ENCODE data around the gene GRB10.
"Not testable (repeated sequence)": the region's sequence is repeated elsewhere in the genome, so short reads cannot be mapped to it uniquely, and the experiment has no call there.

GRB10 gene

DNA sequence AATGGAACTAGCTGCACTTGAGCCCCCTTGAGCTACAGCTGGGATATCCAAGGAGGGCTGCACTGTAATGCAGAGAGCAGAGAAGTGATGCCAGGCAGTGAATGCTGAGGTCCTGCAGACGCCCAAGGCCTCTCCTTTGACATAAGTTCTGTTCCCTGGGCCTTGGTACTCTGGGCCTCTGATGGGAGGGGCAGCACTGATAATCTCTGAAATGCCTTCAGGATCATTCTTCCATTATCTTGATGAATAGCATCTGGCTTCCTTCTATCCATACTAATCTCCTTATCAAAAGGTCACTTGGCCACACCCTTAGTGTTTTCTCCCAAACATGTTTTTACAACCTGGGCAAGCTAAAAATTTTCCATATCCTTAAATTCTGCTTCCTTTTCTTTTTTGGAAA lies 6.9 kb downstream of the GRB10 start:
- no peak for DNase-seq

- DNase-seq = no peak
Observed at GRCh38 chr7:50775231-50775630, 7.5 kb downstream of the GRB10 start.

DNA sequence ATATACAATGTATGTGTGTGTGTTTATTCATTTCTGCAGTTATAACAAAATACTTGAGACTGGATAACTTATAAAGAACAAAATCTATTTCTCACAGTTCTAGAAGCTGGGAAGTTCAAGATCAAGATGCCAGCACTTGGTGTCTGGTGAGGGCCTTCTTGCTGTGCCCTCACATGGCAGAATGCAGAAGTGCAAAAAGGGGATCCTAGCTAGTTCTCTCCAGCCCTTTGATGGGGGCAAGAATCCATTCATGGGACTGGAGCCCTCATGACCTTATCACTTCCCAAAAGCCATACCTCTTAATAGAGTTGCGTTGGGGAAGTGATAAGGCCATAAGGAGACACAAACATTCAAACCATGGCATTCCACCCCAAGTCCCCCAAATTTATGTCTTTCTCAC lies 8.4 kb downstream of the GRB10 start:
- DNase-seq = no peak

DNA sequence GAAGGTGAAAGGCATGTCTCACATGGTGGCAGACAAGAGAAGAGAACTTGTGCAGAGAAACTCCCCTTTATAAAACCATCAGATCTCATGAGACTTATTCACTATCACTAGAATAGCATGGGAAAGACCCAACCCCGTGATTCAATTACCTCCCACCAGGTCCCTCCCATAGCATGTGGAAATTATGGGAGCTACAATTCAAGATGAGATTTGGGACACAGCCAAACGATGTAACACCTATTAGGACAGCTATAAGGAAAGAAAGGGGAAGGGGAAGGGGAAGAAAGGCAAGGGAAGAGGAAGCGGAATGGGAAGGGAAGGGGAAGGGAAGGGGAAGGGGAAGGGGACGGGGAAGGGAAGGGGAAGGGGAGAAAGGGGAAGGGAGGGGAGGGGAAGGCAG lies 9.6 kb downstream of the GRB10 start:
- DNase-seq = not testable (repeated sequence)

GRCh38 chr7:50771120-50772002 lies 11.3 kb downstream of the GRB10 start:
- DNase-seq = no peak

- DNase-seq = no peak
Observed at GRCh38 chr7:50768485-50769474, 13.9 kb downstream of the GRB10 start.

- DNase-seq = no peak
Observed at GRCh38 chr7:50766849-50767207, 15.9 kb downstream of the GRB10 start.

- DNase-seq = no peak
Observed at GRCh38 chr7:50766106-50766848, 16.4 kb downstream of the GRB10 start.

GRCh38 chr7:50762337-50762736 lies 20.4 kb downstream of the GRB10 start:
- DNase-seq = no peak

GRCh38 chr7:50761713-50762112 lies 21.0 kb downstream of the GRB10 start:
- no peak for DNase-seq

GRCh38 chr7:50757703-50758390 lies 24.8 kb downstream of the GRB10 start:
- DNase-seq = no peak

GRCh38 chr7:50756180-50756579 lies 26.5 kb downstream of the GRB10 start:
- DNase-seq = no peak

DNA sequence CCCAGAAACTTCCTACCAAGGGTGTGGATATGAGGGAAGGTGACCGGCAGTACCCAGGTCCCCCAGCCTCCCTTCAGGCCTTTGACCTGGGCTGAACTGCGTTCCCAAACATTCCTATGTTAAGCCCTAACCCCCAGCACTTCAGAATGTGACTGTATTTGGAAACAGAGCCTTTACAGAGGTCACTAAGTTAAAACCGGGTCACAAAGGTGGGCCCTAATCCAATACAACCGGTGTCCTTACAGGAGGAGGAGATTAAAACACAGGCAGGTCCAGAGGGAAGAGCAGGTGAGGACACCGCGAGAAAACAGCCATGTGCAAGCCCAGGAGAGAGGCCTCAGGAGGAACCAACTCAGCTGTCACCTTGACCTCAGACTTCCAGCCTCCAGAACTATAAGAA lies 28.0 kb downstream of the GRB10 start:
- no peak for DNase-seq

GRCh38 chr7:50754241-50754640 lies 28.5 kb downstream of the GRB10 start:
- no peak for DNase-seq

- no peak for DNase-seq
Observed at GRCh38 chr7:50752422-50752821, 30.3 kb downstream of the GRB10 start.

DNA sequence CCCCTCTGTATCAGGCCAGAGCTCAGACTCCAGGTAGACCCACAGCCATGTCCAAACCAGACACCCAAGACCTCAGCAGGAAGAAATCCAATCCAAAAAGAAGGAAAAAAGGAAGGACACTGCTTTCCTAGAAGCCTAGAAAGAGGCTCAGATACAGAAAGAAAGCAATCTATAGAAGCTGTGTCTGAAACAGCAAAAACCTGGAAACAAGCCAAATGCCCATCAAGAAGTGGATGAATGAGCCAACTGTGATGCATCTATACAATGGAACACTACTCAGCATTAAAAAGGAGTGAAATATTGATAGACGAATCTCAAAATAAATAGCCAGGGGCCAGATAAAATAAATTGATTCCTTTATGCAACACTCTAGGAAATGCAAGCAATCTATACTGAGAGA lies 31.6 kb downstream of the GRB10 start:
- DNase-seq = no peak

DNA sequence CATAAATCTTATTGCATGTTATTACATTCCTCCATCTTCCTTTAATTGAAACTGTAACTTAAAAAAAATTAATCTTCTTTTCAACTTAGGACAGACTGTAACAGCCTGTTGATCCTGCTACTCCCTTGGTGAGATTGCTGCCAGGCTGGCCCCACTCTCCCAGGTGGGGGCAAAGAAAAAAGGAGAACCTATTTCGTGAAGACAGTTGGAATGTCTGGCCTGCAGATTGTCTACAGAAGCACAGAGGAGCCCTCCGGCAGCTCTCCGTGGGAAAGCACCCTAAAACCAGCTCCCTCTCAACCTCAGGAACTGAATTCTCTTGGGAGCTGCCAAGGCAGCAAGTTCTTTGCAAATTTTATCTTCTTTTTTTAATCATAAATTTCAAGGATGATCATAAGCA lies 32.8 kb downstream of the GRB10 start:
- no peak for DNase-seq

GRCh38 chr7:50748472-50748871 lies 34.2 kb downstream of the GRB10 start:
- DNase-seq = no peak

DNA sequence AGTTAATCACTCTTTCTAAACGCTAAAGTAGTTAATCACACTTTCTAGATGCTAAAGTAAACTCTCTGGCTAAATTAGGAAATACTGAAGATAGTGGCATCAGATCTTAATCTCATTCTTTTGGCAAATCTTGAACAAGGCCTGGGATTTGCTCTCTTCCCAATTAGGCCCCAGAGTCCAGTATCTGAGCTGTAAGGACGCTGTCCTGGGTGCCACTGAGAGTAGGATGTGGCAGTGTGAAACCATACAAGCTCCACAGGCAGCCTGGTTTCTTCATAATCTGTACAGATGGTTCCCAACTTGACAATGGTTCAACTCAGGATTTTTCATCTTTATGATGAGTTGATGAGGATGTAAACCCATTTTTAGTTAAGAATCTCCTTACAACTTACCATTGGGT lies 36.9 kb downstream of the GRB10 start:
- no peak for DNase-seq

GRCh38 chr7:50745336-50745735 lies 37.4 kb downstream of the GRB10 start:
- DNase-seq = no peak

GRCh38 chr7:50743893-50744292 lies 38.8 kb downstream of the GRB10 start:
- DNase-seq = no peak

DNA sequence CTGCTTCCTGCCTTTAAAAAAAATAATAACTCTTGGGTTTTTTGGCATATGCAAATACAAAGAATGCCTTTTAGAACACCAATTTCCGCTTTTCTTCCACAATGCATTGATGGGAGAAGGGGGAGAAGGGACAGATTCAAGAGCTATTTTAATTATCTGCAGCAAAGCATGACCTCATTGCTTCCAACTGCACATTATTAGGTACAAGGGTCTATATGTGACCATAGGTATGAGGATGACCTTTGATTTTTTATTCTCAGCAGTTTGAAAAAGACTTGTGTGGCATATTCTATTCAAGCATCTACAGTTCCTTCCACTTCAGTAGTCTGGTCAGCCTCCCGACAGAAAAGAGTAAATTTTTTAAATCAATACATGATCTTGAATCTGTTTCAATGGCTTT lies 39.7 kb downstream of the GRB10 start:
- no peak for DNase-seq

- no peak for DNase-seq
Observed at GRCh38 chr7:50742401-50742800, 40.3 kb downstream of the GRB10 start.

Measured in activated CD8-positive, alpha-beta memory T cell treated with anti-CD3 and anti-CD28 coated beads for 24 hours (primary cell).